SH-SY5Y (cell line): ENCODE data around the gene INPPL1.

Experiments used
- GATA2 ChIP-seq: IDR thresholded peaks from 2 replicates; pipeline ENCODE4 v1.6.1; 2011; ENCODE audit warnings: mild to moderate bottlenecking, low read depth, low read length
- GATA3 ChIP-seq: IDR thresholded peaks from 2 replicates; pipeline ENCODE4 v1.6.1; 2011; ENCODE audit warnings: low read depth, mild to moderate bottlenecking, low read length, moderate library complexity

DNA sequence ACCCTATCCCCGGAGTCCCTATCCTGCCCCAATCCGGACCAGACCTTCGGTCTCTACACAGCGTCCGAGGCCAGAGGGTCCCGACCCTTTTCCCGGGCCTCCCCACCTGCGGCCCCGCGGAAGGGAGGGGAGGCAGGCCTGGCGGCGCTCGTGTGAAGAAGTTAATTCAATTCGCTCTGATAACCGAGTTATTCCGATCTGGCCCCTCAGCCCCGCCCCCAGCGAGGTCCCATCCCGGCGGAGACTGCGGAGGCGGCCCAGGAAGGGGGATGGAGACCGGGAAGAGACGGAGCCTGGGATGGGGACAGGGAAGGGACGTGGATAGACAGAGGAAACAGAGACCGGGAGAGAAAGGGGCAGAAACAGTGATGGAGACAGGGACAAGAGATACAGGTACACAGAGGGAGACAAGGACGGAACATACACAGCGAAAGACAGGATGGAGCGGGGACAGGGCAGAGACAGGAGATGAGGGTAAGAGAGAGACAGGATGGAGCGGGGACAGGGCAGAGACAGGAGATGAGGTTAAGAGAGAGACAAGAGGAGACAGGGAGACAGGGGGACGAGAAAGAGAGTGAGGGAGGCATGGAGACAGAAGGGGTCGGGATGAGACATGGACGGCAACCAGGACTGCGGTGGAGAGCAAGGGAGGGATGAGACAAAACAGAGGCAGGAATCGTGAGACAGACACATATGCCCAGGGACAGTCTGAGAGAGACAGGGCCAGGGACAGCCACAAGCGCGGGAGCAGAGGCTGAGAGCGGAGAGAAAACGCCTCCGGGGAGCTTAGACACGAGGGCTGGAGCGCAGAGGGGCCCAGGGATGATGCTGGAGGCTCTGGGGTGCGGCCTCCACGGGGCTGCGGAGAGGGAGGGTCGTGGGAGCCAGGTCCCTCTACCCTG is 20.0 kb downstream of the INPPL1 start:
- TF ChIP-seq GATA2 = 0 out of 2 replicates have a peak, but pooled peaks have one; percentile 38
- no peak for TF ChIP-seq GATA3
